Stomach (tissue), 4 donors: Measurements from ENCODE around the gene NBEAL2.

Source experiments
- POLR2A ChIP-seq, 4 donors: fragments of 450-650 bp; IDR thresholded peaks; one replicate each; pipeline ENCODE4 v1.6.1; 2016; ENCODE audit warnings: antibody characterized with exemption in 4 of 4, control low read depth in 2 of 4, mild to moderate bottlenecking in 1 of 4, moderate library complexity in 1 of 4
- POLR2AphosphoS5 ChIP-seq, 3 donors: sonication (generic); formaldehyde crosslinking; IDR thresholded peaks; one replicate each; pipeline ENCODE4 v1.6.1; 2016; ENCODE audit warnings: antibody characterized with exemption in 3 of 3
- TF ChIP-seq, protein P1 (sequence below), 7 experiments: fragments of 450-650 bp in 4 of 7; fragments of 200-600 bp in 3 of 7; sonication (generic) in 3 of 7; IDR thresholded peaks; one replicate each; pipeline ENCODE4 v1.5.1; 2016 to 2019; ENCODE audit warnings: antibody characterized with exemption in 7 of 7, control low read depth in 2 of 7, mild to moderate bottlenecking in 1 of 7

DNA sequence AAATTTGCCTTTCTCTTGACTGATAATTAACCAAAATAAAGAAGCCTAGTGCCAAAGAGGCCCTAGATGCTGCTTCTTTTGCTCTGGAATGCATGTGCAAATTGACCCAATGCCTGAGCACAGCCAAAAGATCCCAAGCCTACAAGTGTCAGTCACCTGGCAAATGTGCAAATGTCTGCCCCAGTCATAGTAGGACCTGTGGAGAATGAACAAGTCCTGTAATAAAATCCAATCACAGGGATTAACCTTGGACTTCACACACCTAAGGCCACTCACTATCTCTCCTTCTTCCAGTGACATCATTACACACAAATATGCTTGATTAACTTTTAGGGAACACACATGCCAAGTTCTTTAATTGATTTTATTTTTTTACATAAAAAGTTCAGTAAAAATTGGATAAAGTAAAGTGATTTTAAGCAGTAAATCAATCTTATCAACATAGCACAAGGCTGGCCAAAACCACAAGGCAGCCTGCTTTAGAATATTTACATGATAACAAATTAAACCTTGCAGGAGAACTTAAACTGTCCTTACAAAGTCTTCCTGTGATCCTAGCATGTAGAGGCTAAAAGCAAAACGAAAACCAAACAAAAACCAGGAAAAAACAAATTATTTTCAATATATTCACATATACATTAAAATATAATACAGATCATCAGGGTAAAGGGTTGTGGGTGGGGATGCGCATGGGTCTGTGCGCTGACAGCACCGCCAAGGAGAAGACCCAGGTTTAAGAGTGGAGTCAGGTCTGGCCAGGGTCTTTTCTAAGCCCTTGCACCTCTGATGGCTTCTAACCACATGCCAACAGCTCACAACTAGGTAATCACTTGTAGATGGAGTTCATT, 36.8 kb downstream of the NBEAL2 start:
- TF ChIP-seq, protein P1, sequence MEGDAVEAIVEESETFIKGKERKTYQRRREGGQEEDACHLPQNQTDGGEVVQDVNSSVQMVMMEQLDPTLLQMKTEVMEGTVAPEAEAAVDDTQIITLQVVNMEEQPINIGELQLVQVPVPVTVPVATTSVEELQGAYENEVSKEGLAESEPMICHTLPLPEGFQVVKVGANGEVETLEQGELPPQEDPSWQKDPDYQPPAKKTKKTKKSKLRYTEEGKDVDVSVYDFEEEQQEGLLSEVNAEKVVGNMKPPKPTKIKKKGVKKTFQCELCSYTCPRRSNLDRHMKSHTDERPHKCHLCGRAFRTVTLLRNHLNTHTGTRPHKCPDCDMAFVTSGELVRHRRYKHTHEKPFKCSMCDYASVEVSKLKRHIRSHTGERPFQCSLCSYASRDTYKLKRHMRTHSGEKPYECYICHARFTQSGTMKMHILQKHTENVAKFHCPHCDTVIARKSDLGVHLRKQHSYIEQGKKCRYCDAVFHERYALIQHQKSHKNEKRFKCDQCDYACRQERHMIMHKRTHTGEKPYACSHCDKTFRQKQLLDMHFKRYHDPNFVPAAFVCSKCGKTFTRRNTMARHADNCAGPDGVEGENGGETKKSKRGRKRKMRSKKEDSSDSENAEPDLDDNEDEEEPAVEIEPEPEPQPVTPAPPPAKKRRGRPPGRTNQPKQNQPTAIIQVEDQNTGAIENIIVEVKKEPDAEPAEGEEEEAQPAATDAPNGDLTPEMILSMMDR (IDR thresholded peaks at IDR 0.05): no peak
- TF ChIP-seq POLR2AphosphoS5 (IDR thresholded peaks at IDR 0.05) (no peak), POLR2A (IDR thresholded peaks at IDR 0.05) (no peak)
